ENCODE measurements around the gene CH25H. TPM values are rescaled to one million over a fixed set of nuclear protein-coding genes. Genes with fewer than 3 reads are reported as not detected.

Gene CH25H
- total RNA-seq, 1 experiment from 2014 or later: 0.10 TPM

GRCh38 chr10:89158446-89158845, 48.7 kb downstream of the CH25H start:
- no peak for ATAC-seq
- no peak for TF ChIP-seq SIN3A (IDR thresholded peaks at IDR 0.05; ENCODE audit: borderline replicate concordance, insufficient read depth, low read depth, low read length)
- TF ChIP-seq TCF7L2 (IDR thresholded peaks at IDR 0.05; ENCODE audit: low read depth, low read length): no peak
- no peak for TF ChIP-seq POLR2AphosphoS5 (IDR thresholded peaks at IDR 0.05; ENCODE audit: low read depth, low read length)
- Histone ChIP-seq H3K4me3 (ENCODE audit: low read depth in 2 of 2, low read length in 2 of 2) (no peak overlapping the region), H3K4me1 (ENCODE audit: control insufficient read depth, insufficient read depth, low read length) (no peaks in the 10 kb centered on the region), H3K27me3 (ENCODE audit: control insufficient read depth, insufficient read depth, low read length) (no peaks in the 10 kb centered on the region), H3K9me3 (ENCODE audit: control insufficient read depth, insufficient read depth, low read depth, low read length) (no peaks in the 10 kb centered on the region), H3K36me3 (ENCODE audit: control insufficient read depth, insufficient read depth, low read length) (no peaks in the 10 kb centered on the region), H3K27ac (ENCODE audit: low read length) (no peak overlapping the region)
- in situ Hi-C loops (cut with HindIII; ENCODE audit: low pct_unique_long_range_greater_than_20kb, low sequenced_read_pairs): no loop called here
- POLR2A ChIA-PET: interaction anchor here (0.7 kb wide), 1 partner anchor 74 kb away, joined by 3 read pairs; no protein-coding TSS in a partner anchor
- DNase-seq (ENCODE audit: low read depth, low spot score): no peak
- CTCF ChIA-PET: no interaction called here
- intact Hi-C loops (cut with micrococcal nuclease; ENCODE audit: unreplicated experiment): no loop called here
- BruUV-seq (replicated peaks): no TSS peak

- in situ Hi-C loops (cut with HindIII; ENCODE audit: low pct_unique_long_range_greater_than_20kb, low sequenced_read_pairs): no loop called here
- Histone ChIP-seq H3K4me1 (ENCODE audit: control insufficient read depth, insufficient read depth, low read length) (no peaks in the 10 kb centered on the region), H3K36me3 (ENCODE audit: control insufficient read depth, insufficient read depth, low read length) (no peaks in the 10 kb centered on the region), H3K27me3 (ENCODE audit: control insufficient read depth, insufficient read depth, low read length) (no peaks in the 10 kb centered on the region), H3K9me3 (ENCODE audit: control insufficient read depth, insufficient read depth, low read depth, low read length) (no peaks in the 10 kb centered on the region), H3K27ac (ENCODE audit: low read length) (no peak overlapping the region), H3K4me3 (ENCODE audit: low read depth in 2 of 2, low read length in 2 of 2) (no peak overlapping the region)
- intact Hi-C loops (cut with micrococcal nuclease; ENCODE audit: unreplicated experiment): no loop called here
- ChIA-PET CTCF (no interaction called here), POLR2A (no interaction called here)
- no TSS peak for BruUV-seq (replicated peaks)
- ATAC-seq (no peak), DNase-seq (ENCODE audit: low read depth, low spot score) (no peak)
- TF ChIP-seq SIN3A (IDR thresholded peaks at IDR 0.05; ENCODE audit: borderline replicate concordance, insufficient read depth, low read depth, low read length): no peak
- TF ChIP-seq POLR2AphosphoS5 (IDR thresholded peaks at IDR 0.05; ENCODE audit: low read depth, low read length): no peak
- TF ChIP-seq TCF7L2 (IDR thresholded peaks at IDR 0.05; ENCODE audit: low read depth, low read length): no peak
- TF ChIP-seq CTCF (IDR thresholded peaks at IDR 0.05): no peak
- no peak for TF ChIP-seq REST (IDR thresholded peaks at IDR 0.05; ENCODE audit: insufficient read depth in 1 of 2, low read depth in 2 of 2, low read length in 1 of 2)
Observed at GRCh38 chr10:89156161-89156835, 50.8 kb downstream of the CH25H start.

Other genes starting within 250 kb of the CH25H start
- gene FAS, start 216.5 kb downstream of the CH25H start, total RNA-seq (2021; ENCODE audit: unreplicated experiment): 8.1 TPM
- gene LIPA, start 44.5 kb upstream of the CH25H start, total RNA-seq (2021; ENCODE audit: unreplicated experiment): 172 TPM
- gene IFIT2, start 94.7 kb upstream of the CH25H start, total RNA-seq (2021; ENCODE audit: unreplicated experiment): 31.6 TPM
- 29.8 TPM for gene IFIT3, start 120.7 kb upstream of the CH25H start, total RNA-seq (2021; ENCODE audit: unreplicated experiment)
- gene IFIT1B, start 170.7 kb upstream of the CH25H start, total RNA-seq (2021; ENCODE audit: unreplicated experiment): not detected
- 43.8 TPM for gene IFIT1, start 185.3 kb upstream of the CH25H start, total RNA-seq (2021; ENCODE audit: unreplicated experiment)
- gene IFIT5, start 207.3 kb upstream of the CH25H start, total RNA-seq (2021; ENCODE audit: unreplicated experiment): 11.1 TPM

All from Panc1 (cell line).